SU-DHL-6 (cell line): ENCODE measurements around the gene AFG3L2.

ENCODE experiments used
- H2AFZ ChIP-seq: fragments of 200-600 bp; sonication (generic); 2 replicates; pipeline ENCODE4 v1.6.1; 2014; ENCODE audit warnings: low read depth, mild to moderate bottlenecking, moderate library complexity, mixed read lengths, antibody characterized with exemption, low read length; ENCODE audit not compliant: severe bottlenecking
- H3F3A ChIP-seq: fragments of 200-600 bp; shearing (Covaris generic); 2 replicates; pipeline ENCODE4 v1.6.0; 2016; ENCODE audit warnings: antibody characterized with exemption, mild to moderate bottlenecking; ENCODE audit not compliant: insufficient read depth
- H3K27ac ChIP-seq: fragments of 200-600 bp; sonication (generic); 2 replicates; pipeline ENCODE4 v1.5.1; 2016; ENCODE audit warnings: low read depth, mild to moderate bottlenecking, low read length, moderate library complexity, mixed read lengths
- H3K27me3 ChIP-seq: fragments of 200-600 bp; sonication (generic), shearing (Covaris generic); 2 replicates; pipeline ENCODE4 v1.6.0; 2014; ENCODE audit warnings: mild to moderate bottlenecking, low read length
- H3K36me3 ChIP-seq: fragments of 200-600 bp; sonication (generic); 2 replicates; pipeline ENCODE4 v1.6.1; 2014; ENCODE audit warnings: mild to moderate bottlenecking, low read length, mixed read lengths
- H3K4me2 ChIP-seq: fragments of 300-600, 200-600 bp; shearing (Covaris generic), sonication (generic); 2 replicates; pipeline ENCODE4 v1.6.0; 2014; ENCODE audit warnings: low read length, low read depth, mild to moderate bottlenecking; ENCODE audit not compliant: poor library complexity, severe bottlenecking
- H3K4me3 ChIP-seq: fragments of 200-600 bp; sonication (generic); 2 replicates; pipeline ENCODE4 v1.5.1; 2014; ENCODE audit warnings: antibody characterized with exemption, low read length, mild to moderate bottlenecking, mixed read lengths; ENCODE audit not compliant: insufficient read depth, poor library complexity, severe bottlenecking
- H3K79me2 ChIP-seq: fragments of 200-600 bp; sonication (generic); 2 replicates; pipeline ENCODE4 v1.6.1; 2014; ENCODE audit warnings: mild to moderate bottlenecking, low read length, moderate library complexity; ENCODE audit not compliant: insufficient read depth
- H3K9ac ChIP-seq: fragments of 200-600 bp; sonication (generic); 2 replicates; pipeline ENCODE4 v1.7.0; 2014; ENCODE audit warnings: mild to moderate bottlenecking, low read length
- H3K9me2 ChIP-seq: fragments of 200-600 bp; sonication (generic); replicated peaks from 2 replicates; pipeline ENCODE4 v1.6.1; 2014; ENCODE audit warnings: low read length; ENCODE audit not compliant: insufficient read depth
- H3K9me3 ChIP-seq: fragments of 200-600 bp; sonication (generic); 2 replicates; pipeline ENCODE4 v1.6.1; 2014; ENCODE audit warnings: low read length, mixed read lengths; ENCODE audit not compliant: insufficient read depth
- H4K20me1 ChIP-seq: fragments of 200-600 bp; sonication (generic); 2 replicates; pipeline ENCODE4 v1.6.1; 2014; ENCODE audit warnings: low read depth, mild to moderate bottlenecking, antibody characterized with exemption, low read length, moderate library complexity, mixed read lengths
- EZH2phosphoT487 ChIP-seq: fragments of 200-600 bp; sonication (generic), shearing (Covaris generic); conservative IDR thresholded peaks from 2 replicates; pipeline ENCODE4 v1.6.1; 2018; ENCODE audit warnings: mild to moderate bottlenecking, antibody characterized with exemption, low read length, moderate library complexity, mixed read lengths
- TF ChIP-seq, protein P1 (sequence below): fragments of 200-600 bp; sonication (generic); IDR thresholded peaks from one replicate; pipeline ENCODE4 v1.5.1; 2017; ENCODE audit warnings: antibody characterized with exemption, mild to moderate bottlenecking, low read length, moderate library complexity; ENCODE audit not compliant: insufficient read depth, poor library complexity, severe bottlenecking

Gene AFG3L2

DNA sequence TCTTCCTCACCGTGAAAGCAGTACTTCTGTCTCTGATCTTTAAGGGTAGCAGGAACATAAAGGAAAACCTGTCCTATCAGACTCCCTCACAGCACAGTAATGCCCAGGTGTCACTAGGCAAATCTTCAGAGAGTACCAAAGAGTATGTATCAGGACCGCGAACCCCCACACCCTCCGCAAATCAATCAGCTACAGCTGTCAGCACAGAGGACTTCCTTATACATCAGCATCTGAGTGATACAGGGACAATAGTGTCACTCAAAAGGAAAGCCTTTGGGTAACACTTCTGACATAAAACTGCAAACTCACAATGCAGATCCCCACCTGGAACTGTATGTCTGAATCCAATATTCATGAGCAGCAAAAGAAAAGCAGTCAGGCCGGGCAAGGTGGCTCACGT is 2.6 kb downstream of the AFG3L2 start:
- Histone ChIP-seq H3K4me2 (no peak overlapping the region), H3K4me3 (no peak overlapping the region)
- TF ChIP-seq, protein P1, sequence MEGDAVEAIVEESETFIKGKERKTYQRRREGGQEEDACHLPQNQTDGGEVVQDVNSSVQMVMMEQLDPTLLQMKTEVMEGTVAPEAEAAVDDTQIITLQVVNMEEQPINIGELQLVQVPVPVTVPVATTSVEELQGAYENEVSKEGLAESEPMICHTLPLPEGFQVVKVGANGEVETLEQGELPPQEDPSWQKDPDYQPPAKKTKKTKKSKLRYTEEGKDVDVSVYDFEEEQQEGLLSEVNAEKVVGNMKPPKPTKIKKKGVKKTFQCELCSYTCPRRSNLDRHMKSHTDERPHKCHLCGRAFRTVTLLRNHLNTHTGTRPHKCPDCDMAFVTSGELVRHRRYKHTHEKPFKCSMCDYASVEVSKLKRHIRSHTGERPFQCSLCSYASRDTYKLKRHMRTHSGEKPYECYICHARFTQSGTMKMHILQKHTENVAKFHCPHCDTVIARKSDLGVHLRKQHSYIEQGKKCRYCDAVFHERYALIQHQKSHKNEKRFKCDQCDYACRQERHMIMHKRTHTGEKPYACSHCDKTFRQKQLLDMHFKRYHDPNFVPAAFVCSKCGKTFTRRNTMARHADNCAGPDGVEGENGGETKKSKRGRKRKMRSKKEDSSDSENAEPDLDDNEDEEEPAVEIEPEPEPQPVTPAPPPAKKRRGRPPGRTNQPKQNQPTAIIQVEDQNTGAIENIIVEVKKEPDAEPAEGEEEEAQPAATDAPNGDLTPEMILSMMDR: no peak
- TF ChIP-seq EZH2phosphoT487: no peak

DNA sequence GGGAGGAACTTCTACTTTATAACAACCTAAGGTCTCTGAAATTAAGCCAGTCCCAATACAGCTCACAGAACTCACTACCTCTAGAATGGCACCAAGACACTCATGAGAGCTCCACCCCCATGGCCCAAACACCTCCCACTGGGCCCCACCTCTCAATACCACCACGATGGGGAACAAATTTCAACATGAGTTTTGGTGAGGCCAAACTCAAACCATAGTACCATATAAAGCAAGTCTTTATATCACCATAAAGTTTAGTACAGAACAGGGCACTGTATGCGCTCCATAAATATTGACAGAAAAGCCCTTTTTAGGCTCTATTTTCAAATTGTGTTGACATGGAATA is 3.3 kb downstream of the AFG3L2 start:
- no peaks in the 10 kb centered on the region for H3K9me2 ChIP-seq
- no peaks in the 10 kb centered on the region for H3K27me3 ChIP-seq
- H4K20me1 ChIP-seq: 0 out of 2 replicates have a peak, but pooled peaks cover 3% of the 10 kb centered on the region
- H3K9ac ChIP-seq: no peak overlapping the region
- no peak overlapping the region for H3K27ac ChIP-seq
- H2AFZ ChIP-seq: no peak overlapping the region
- no peak overlapping the region for H3K4me2 ChIP-seq
- no peaks in the 10 kb centered on the region for H3F3A ChIP-seq
- no peak overlapping the region for H3K4me3 ChIP-seq
- no peaks in the 10 kb centered on the region; the same call in 1 of the 2 replicates for H3K36me3 ChIP-seq
- H3K79me2 ChIP-seq: peaks cover 70% of the 10 kb centered on the region
- TF ChIP-seq, protein P1: no peak
- TF ChIP-seq EZH2phosphoT487: no peak
- H3K9me3 ChIP-seq: no peaks in the 10 kb centered on the region

More for the DNA sequence above, 2.6 kb downstream of the AFG3L2 start:
- Histone ChIP-seq H4K20me1 (0 out of 2 replicates have a peak, but pooled peaks cover 3% of the 10 kb centered on the region), H3K36me3 (no peaks in the 10 kb centered on the region; the same call in 1 of the 2 replicates), H2AFZ (no peak overlapping the region), H3K27me3 (no peaks in the 10 kb centered on the region), H3K79me2 (peaks cover 65% of the 10 kb centered on the region), H3K9me3 (no peaks in the 10 kb centered on the region), H3K9ac (no peak overlapping the region), H3K9me2 (no peaks in the 10 kb centered on the region), H3K27ac (no peak overlapping the region), H3F3A (no peaks in the 10 kb centered on the region)

DNA sequence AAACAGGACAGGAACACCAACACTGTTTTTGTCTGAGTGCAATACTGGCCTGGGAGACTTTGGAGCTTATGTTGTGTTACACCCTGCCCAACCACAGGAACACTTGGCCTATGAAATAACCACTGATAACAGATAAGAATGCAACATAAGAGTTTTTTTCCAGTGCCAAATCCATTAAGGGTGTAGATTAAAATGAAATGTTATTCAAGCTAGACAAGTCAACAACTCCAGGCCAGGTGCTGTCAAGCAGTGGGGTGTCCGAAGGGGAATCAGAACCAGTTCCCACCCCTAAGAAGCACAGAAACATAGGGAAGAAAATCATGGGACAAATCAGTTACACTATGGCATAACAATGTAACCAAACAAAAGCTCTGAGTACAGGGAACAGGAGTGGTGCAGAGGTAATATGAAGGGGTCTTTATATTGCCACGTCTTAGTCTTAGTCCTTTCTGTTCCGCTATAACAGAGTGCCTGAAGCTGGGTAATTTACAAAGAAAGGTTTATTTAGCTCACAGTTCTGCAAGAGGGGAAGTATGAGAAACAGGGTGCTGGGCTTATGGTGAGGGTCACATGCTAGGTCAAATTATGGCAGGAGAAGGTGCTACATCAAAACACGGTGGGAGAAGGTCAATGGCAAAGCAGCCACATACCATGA is 3.8 kb downstream of the AFG3L2 start:
- no peaks in the 10 kb centered on the region; the same call in 1 of the 2 replicates for H3K36me3 ChIP-seq
- no peak overlapping the region for H3K9ac ChIP-seq
- 0 out of 2 replicates have a peak, but pooled peaks cover 3% of the 10 kb centered on the region for H4K20me1 ChIP-seq
- no peak for TF ChIP-seq EZH2phosphoT487
- TF ChIP-seq, protein P1: no peak
- no peak overlapping the region for H2AFZ ChIP-seq
- no peaks in the 10 kb centered on the region for H3K9me2 ChIP-seq
- H3F3A ChIP-seq: no peaks in the 10 kb centered on the region
- H3K27ac ChIP-seq: no peak overlapping the region
- H3K79me2 ChIP-seq: peaks cover 70% of the 10 kb centered on the region
- no peak overlapping the region for H3K4me2 ChIP-seq
- H3K4me3 ChIP-seq: no peak overlapping the region
- no peaks in the 10 kb centered on the region for H3K9me3 ChIP-seq
- no peaks in the 10 kb centered on the region for H3K27me3 ChIP-seq
